Large intestine (tissue), 3 donors: Measurements from ENCODE around the gene PRKCE. TPM values are rescaled to one million over a fixed set of nuclear protein-coding genes. Genes with fewer than 3 reads are reported as not detected.
"Not testable (repeated sequence)": the region's sequence is repeated elsewhere in the genome, so short reads cannot be mapped to it uniquely, and the experiment has no call there.

ENCODE experiments used
- DNase-seq, 2 donors: peaks; one replicate each; pipeline versions ENCODE4 v3.0.0 to v3.0.0-alpha.2; 2013
- H3K27ac ChIP-seq: one replicate; pipeline ENCODE4 v1.5.1; 2013; ENCODE audit warnings: low read length
- H3K27me3 ChIP-seq: 2 replicates; pipeline ENCODE4 v1.6.1; 2013; ENCODE audit warnings: low read length; ENCODE audit not compliant: control insufficient read depth, insufficient read depth
- H3K36me3 ChIP-seq: 2 replicates; pipeline ENCODE4 v1.6.1; 2013; ENCODE audit warnings: low read length; ENCODE audit not compliant: control insufficient read depth, insufficient read depth
- H3K4me1 ChIP-seq: one replicate; pipeline ENCODE4 v1.6.1; 2013; ENCODE audit warnings: low read length; ENCODE audit not compliant: control insufficient read depth, insufficient read depth
- H3K4me3 ChIP-seq: one replicate; pipeline ENCODE4 v1.5.1; 2013; ENCODE audit warnings: low read length
- H3K9me3 ChIP-seq: one replicate; pipeline ENCODE4 v1.6.1; 2013; ENCODE audit warnings: mild to moderate bottlenecking, low read depth, low read length, moderate library complexity; ENCODE audit not compliant: control insufficient read depth
- WGBS: methylation state at CpG from one replicate; pipeline ENCODE4 v1.1.5; 2013; ENCODE audit warnings: low lambda C conversion rate; ENCODE audit not compliant: insufficient coverage; 5-methylcytosine and 5-hydroxymethylcytosine counted together
- polyA plus RNA-seq: library from polyadenylated mRNA; unstranded; fragments of 120-200 nt; gene quantifications from one replicate; pipeline ENCODE4 v1.2.1, GENCODE V29; 2013

PRKCE gene
- polyA plus RNA-seq, 1 donor: 13.0 TPM

- Histone ChIP-seq H3K9me3 (no peaks in the 10 kb centered on the region), H3K36me3 (no peaks in the 10 kb centered on the region), H3K27ac (no peak overlapping the region), H3K4me3 (no peak overlapping the region), H3K27me3 (no peaks in the 10 kb centered on the region), H3K4me1 (peaks cover 3% of the 10 kb centered on the region)
- no CpG with 5 or more reads among the region's 6 CpGs for WGBS
- DNase-seq: no peak
These were observed 547.5 kb downstream of the PRKCE start for GRCh38 chr2:46198966-46199365.

- WGBS: no CpG with 5 or more reads among the region's 1 CpG
- Histone ChIP-seq H3K36me3 (no peaks in the 10 kb centered on the region), H3K27ac (no peak overlapping the region), H3K9me3 (no peaks in the 10 kb centered on the region), H3K4me3 (no peak overlapping the region), H3K27me3 (no peaks in the 10 kb centered on the region), H3K4me1 (peaks cover 3% of the 10 kb centered on the region)
- DNase-seq: no peak
These were observed 548.7 kb downstream of the PRKCE start for GRCh38 chr2:46200100-46200690.

DNA sequence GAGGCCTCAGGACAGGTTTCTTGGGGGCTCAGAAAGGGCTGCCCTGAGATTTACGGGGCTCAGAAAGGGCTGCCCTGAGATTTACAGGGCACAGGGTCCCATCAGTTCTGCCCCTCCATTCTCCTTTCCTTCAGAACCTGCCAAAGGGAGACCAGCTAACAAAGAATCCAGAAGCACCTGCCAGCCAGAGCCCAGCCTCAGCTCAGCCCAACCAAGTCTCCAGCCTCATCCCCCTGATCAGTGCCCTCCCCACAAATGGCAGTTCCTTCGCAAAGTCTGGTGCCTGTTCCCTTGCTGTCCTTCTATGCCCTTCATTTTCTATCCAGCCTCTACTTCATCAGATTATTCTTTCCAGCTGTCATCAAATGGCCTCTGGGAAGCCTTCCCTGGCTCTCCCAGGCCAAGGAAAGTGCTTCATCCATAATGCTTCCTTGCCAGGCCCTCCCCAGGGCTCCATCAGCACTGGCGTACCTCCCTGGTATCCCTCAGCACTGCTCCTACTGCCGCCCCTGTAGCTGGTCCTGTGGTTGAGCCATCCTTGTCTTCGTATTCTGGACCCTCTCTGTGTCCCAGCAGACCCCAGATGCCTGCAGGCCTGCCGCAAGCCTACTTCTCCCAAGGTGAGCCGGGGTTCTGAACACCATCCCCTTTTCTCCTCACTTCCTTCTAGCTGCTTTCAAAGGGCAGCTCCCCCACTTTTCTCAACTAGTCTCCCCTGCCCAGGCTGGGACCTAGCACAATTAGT is 549.6 kb downstream of the PRKCE start:
- no peak for DNase-seq
- Histone ChIP-seq H3K27me3 (no peaks in the 10 kb centered on the region), H3K27ac (no peak overlapping the region), H3K36me3 (no peaks in the 10 kb centered on the region), H3K4me3 (no peak overlapping the region), H3K9me3 (no peaks in the 10 kb centered on the region), H3K4me1 (peaks cover 3% of the 10 kb centered on the region)
- 100% methylated on average over 1 of the region's 7 CpGs for WGBS

GRCh38 chr2:46202453-46202852 is 551.0 kb downstream of the PRKCE start:
- no peak for DNase-seq
- H3K9me3 ChIP-seq: no peaks in the 10 kb centered on the region
- H3K36me3 ChIP-seq: no peaks in the 10 kb centered on the region
- no peak overlapping the region for H3K27ac ChIP-seq
- no CpG with 5 or more reads among the region's 1 CpG for WGBS
- no peaks in the 10 kb centered on the region for H3K27me3 ChIP-seq
- peaks cover 3% of the 10 kb centered on the region for H3K4me1 ChIP-seq
- no peak overlapping the region for H3K4me3 ChIP-seq

GRCh38 chr2:46202987-46203386 is 551.5 kb downstream of the PRKCE start:
- Histone ChIP-seq H3K4me3 (no peak overlapping the region), H3K27me3 (no peaks in the 10 kb centered on the region), H3K9me3 (no peaks in the 10 kb centered on the region), H3K4me1 (peaks cover 3% of the 10 kb centered on the region), H3K27ac (no peak overlapping the region), H3K36me3 (no peaks in the 10 kb centered on the region)
- WGBS: 93% methylated on average over 5 of the region's 5 CpGs
- DNase-seq: no peak

DNA sequence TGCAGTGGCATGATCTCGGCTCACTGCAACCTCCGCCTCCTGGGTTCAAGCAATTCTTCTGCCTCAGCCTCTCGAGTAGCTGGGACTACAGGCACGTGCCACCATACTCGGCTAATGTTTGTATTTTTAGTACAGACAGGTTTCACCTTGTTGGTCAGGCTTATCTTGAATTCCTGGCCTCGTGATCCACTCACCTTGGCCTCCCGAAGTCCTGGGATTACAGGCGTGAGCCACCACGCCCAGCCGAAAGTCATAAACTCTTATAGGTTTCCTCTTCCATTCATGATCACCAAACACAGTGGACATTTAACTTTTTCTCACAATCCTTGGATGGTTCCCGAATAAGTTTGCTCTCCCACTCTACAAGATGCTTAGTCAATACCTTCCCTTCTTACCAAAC is 552.2 kb downstream of the PRKCE start:
- not testable (repeated sequence) for H3K36me3 ChIP-seq, H3K4me1 ChIP-seq, DNase-seq, H3K4me3 ChIP-seq, H3K27ac ChIP-seq, H3K27me3 ChIP-seq, H3K9me3 ChIP-seq
- 78% methylated on average over 1 of the region's 11 CpGs for WGBS

DNA sequence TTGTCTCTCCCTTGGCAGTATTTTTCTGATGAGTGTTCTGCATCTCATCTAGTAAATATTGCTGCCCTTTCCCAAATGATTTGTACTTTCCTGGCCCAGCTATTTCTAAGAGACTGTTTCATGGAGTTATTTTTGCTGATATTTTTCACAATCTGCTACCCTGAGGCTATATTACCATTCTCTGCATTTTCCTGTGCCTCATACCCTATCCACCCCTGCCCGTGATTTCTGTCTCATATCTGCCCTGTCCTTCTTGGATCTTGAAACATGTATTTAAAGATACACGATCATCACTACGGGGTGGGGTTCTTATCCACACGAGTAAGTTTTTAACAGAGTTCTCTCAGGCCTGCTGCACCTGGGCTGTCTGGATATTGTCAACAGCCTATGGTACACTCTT is 556.1 kb downstream of the PRKCE start:
- Histone ChIP-seq H3K9me3 (peaks cover 7% of the 10 kb centered on the region), H3K4me1 (no peaks in the 10 kb centered on the region), H3K4me3 (no peak overlapping the region), H3K27ac (no peak overlapping the region), H3K36me3 (no peaks in the 10 kb centered on the region), H3K27me3 (no peaks in the 10 kb centered on the region)
- 86% methylated on average over 1 of the region's 4 CpGs for WGBS
- DNase-seq: no peak

DNA sequence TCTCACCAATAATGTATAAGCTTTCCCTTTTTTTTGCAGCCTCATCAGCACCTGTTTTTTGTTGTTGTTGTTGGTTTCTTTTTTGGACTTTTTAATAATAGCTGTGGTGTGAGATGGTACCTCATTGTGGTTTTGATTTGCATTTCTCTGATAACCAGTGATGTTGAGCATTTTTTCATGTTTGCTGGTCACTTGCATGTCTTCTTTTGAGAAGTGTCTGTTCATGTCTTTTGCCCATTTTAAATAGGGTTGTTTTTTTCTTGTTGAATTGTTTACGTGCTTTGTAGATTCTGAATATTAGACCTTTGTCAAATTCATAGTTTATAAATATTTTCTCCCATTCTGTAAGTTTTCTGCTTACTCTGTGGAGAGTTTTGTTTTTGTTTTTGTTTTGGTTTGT is 557.3 kb downstream of the PRKCE start:
- Histone ChIP-seq H3K4me3 (no peak overlapping the region), H3K27me3 (no peaks in the 10 kb centered on the region), H3K36me3 (no peaks in the 10 kb centered on the region), H3K4me1 (no peaks in the 10 kb centered on the region), H3K27ac (no peak overlapping the region), H3K9me3 (peaks cover 7% of the 10 kb centered on the region)
- WGBS: no CpG with 5 or more reads among the region's 1 CpG
- DNase-seq: no peak

- Histone ChIP-seq H3K4me3 (no peak overlapping the region), H3K9me3 (peaks cover 13% of the 10 kb centered on the region), H3K36me3 (no peaks in the 10 kb centered on the region), H3K27me3 (no peaks in the 10 kb centered on the region), H3K27ac (no peak overlapping the region), H3K4me1 (no peaks in the 10 kb centered on the region)
- DNase-seq: no peak
- no CpG with 5 or more reads among the region's 1 CpG for WGBS
These were observed 558.6 kb downstream of the PRKCE start for GRCh38 chr2:46210063-46210462.

DNA sequence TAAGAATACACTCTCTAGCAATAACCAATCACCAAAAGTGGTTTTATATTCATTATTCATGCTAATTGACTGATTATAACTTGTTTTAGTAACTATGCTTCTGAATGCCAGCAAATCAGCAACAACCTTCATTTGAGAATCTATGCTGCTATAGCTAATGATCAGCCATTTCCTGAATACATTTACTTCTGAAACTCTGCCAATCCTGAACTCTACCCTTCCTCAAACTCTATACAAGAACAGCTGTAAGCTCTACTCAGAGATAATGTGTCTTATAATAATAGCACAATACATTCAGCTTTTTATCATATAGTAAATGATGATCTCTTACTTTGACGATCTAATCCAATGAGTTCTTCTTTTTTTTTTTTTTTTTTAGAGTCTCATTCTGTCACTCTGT is 560.0 kb downstream of the PRKCE start:
- H3K36me3 ChIP-seq: no peaks in the 10 kb centered on the region
- 83% methylated on average over 1 of the region's 1 CpG for WGBS
- no peak overlapping the region for H3K27ac ChIP-seq
- H3K4me1 ChIP-seq: no peaks in the 10 kb centered on the region
- H3K4me3 ChIP-seq: no peak overlapping the region
- no peak for DNase-seq
- H3K9me3 ChIP-seq: peaks cover 13% of the 10 kb centered on the region
- H3K27me3 ChIP-seq: no peaks in the 10 kb centered on the region

DNA sequence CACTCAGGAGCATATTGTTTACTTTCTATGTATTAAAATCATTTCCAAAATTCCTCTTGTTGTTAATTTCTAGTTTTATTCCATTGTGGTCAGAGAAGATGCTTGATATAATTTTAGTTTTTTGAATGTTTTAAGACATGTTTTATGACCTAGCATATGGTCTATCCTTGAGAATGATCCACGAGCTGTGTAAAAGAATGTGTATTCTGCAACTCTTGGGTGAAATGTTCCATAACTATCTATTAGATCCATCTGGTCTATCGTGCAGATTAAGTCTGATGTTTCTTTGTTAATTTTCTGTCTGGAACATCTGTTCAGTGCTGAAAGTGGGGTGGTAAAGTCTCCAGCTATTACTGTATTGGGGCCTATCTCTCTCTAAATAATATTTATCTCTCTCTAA is 562.4 kb downstream of the PRKCE start:
- no peaks in the 10 kb centered on the region for H3K36me3 ChIP-seq
- H3K27me3 ChIP-seq: no peaks in the 10 kb centered on the region
- no peak overlapping the region for H3K4me3 ChIP-seq
- no peak for DNase-seq
- no CpG with 5 or more reads among the region's 2 CpGs for WGBS
- H3K27ac ChIP-seq: no peak overlapping the region
- no peaks in the 10 kb centered on the region for H3K4me1 ChIP-seq
- peaks cover 7% of the 10 kb centered on the region for H3K9me3 ChIP-seq
